Heart right ventricle (tissue), 16 donors: ENCODE measurements around the gene MRPL53. TPM values are rescaled to one million over a fixed set of nuclear protein-coding genes. Genes with fewer than 3 reads are reported as not detected.
A peak's percentile ranks its signal among the peaks of the same experiment; 100 is the strongest.

Source experiments
- ATAC-seq, 8 donors: fragments of 200-7000 bp; cut with Tn5 transposase; one replicate each; pipeline ENCODE4 v1.9.1; 2020; ENCODE audit warnings: mild to moderate bottlenecking in 8 of 8, moderate library complexity in 8 of 8, moderate number of reproducible peaks in 1 of 8
- DNase-seq, 2 donors: peaks; one replicate each; pipeline ENCODE4 v3.0.0-alpha.2; 2020
- H3K27ac ChIP-seq, 10 donors: fragments of 200-600 bp; sonication (generic) in 2 of 10; one replicate each; pipeline versions ENCODE4 v1.5.0 to v1.8.0; 2020 to 2022; ENCODE audit warnings: mild to moderate bottlenecking in 3 of 10
- H3K27me3 ChIP-seq, 7 donors: fragments of 200-600 bp; one replicate each; pipeline ENCODE4 v1.8.0; 2021 to 2022; ENCODE audit warnings: mild to moderate bottlenecking in 2 of 7
- H3K36me3 ChIP-seq, 9 donors: fragments of 200-600 bp; sonication (generic) in 1 of 9; one replicate each; pipeline versions ENCODE4 v1.5.0 to v1.8.0; 2020 to 2022; ENCODE audit warnings: mild to moderate bottlenecking in 2 of 9
- H3K4me1 ChIP-seq, 9 donors: fragments of 200-600 bp; sonication (generic) in 1 of 9; one replicate each; pipeline versions ENCODE4 v1.5.0 to v1.8.0; 2020 to 2022; ENCODE audit warnings: mild to moderate bottlenecking in 4 of 9
- H3K4me3 ChIP-seq, 10 donors: fragments of 200-600 bp; sonication (generic) in 2 of 10; one replicate each; pipeline versions ENCODE4 v1.5.0 to v1.8.0; 2020 to 2022; ENCODE audit warnings: mild to moderate bottlenecking in 7 of 10, moderate library complexity in 2 of 10
- H3K9me3 ChIP-seq, 11 donors: fragments of 200-600 bp in 10 of 11; sonication (generic) in 2 of 11; one replicate each; pipeline versions ENCODE4 v1.5.0 to v1.8.0; 2013 to 2022; ENCODE audit warnings: mild to moderate bottlenecking in 2 of 11, control low read depth in 1 of 11, moderate library complexity in 1 of 11
- CTCF ChIP-seq, 9 donors: fragments of 200-600 bp; sonication (generic) in 2 of 9; IDR thresholded peaks; one replicate each; pipeline versions ENCODE4 v1.5.0 to v1.8.0; 2021 to 2022; ENCODE audit warnings: antibody characterized with exemption in 9 of 9, mild to moderate bottlenecking in 5 of 9, moderate library complexity in 1 of 9
- WGBS, 2 donors: extraction: QIAGEN DNeasy Blood & Tissue Kit; methylation state at CpG; one replicate each; pipeline ENCODE4 v1.1.7; 2013; ENCODE audit warnings: inconsistent platforms in 1 of 2; 5-methylcytosine and 5-hydroxymethylcytosine counted together
- intact Hi-C, 10 donors: fragments of 100-400 bp; cut with DNase I; formaldehyde crosslinking; loops; one replicate each; pipeline versions ENCODE4 v1.11.1 to v1.14.2; 2022
- polyA plus RNA-seq, 2 donors: library from polyadenylated mRNA; stranded (reverse); fragments of 200-250 nt; gene quantifications; one replicate each; pipeline ENCODE4 v1.2.3, GENCODE V29; 2013
- total RNA-seq, 10 donors: library from RNA; stranded (reverse); fragmentation: NEBNext Ultra II Directional in 3 of 10; extraction: Animal tissue kit (Norgen Biotek cat#: 25700) in 3 of 10; gene quantifications; one replicate each; pipeline versions ENCODE4 v1.2.1 to v1.2.4, GENCODE V29; 2021 to 2023
- donor health status: Arrhythmogenic right ventricular cardiomyopathy.
- donor health status: ischemic (EF 13 %, LVEDD 7.1; RV severe dilation, severe dysfunction).
- donor health status: healthy with polysubstance abuse.
- donor health status: DM: no; HTN: yes; CAD: no.
- donor health status: DM: no; HTN: no; CAD: no.
- donor health status: ischemic (EF 25% LVEDD 6.9; RV normal size, moderate dysfunction).
- donor health status: ischemic (EF 25% LVEDD 5.7; RV mildly dilated, moderate dysfunction).
- donor health status: healthy.
- donor health status: DM: yes; HTN: yes; CAD: no.
- donor health status: Ischemic cardiomyopathy.
- donor health status: ischemic (EF 35%, LVEDD 5.7; RV mildly dilated, moderate dysfunction).
- donor health status: nonischemic (EF 11% LVEDD 7.7; RV severe dilation, severe dysfunction).
- donor health status: DM: yes; HTN: yes; CAD: no.
- donor health status: PGD.
- donor health status: ischemic (EF 29% LVEDD 5.4; RV normal size, mild dysfunction).
- donor health status: nonischemic (EF 23%, LVEDD 6.1; RV moderate dilation, normal function).

MRPL53 gene
- total and polyA plus RNA-seq, 12 donors: 92.3 to 188 (median 148) TPM

GRCh38 chr2:74515271-74515980 is 42.9 kb upstream of the MRPL53 start:
- DNase-seq (no peak), ATAC-seq (peak in 2 of 8 donors; percentile 9 to 15)
- no peak for TF ChIP-seq CTCF (IDR thresholded peaks at IDR 0.05)
- H3K36me3 ChIP-seq: no peaks in the 10 kb centered on the region
- H3K9me3 ChIP-seq: no peaks in the 10 kb centered on the region
- H3K4me1 ChIP-seq: peaks cover 8 to 34% (median 29%) of the 10 kb centered on the region in 9 donors
- peak overlapping the region; percentile 10 to 52 (median 44) for H3K4me3 ChIP-seq
- H3K27ac ChIP-seq: no peak overlapping the region
- intact Hi-C loops: no loop called here
- H3K27me3 ChIP-seq: peaks cover 51 to 100% (median 100%) of the 10 kb centered on the region in 7 donors
- 4 to 6% methylated on average over 60 of the region's 60 CpGs for WGBS, 2 donors

GRCh38 chr2:74514368-74515270 is 42.1 kb upstream of the MRPL53 start, which contains the start of gene TLX2:
Gene TLX2 (plus strand): TSS chr2:74514450. CDS start chr2:74514807, 357 bp downstream.
- WGBS, 2 donors: 2 to 4% methylated on average over 67 to 82 of the region's 82 CpGs
- ATAC-seq (peak in 1 of 8 donors; percentile 5), DNase-seq (no peak)
- Histone ChIP-seq H3K4me1 (peaks cover 8 to 34% (median 29%) of the 10 kb centered on the region in 9 donors), H3K27ac (no peak within 1 kb of the TSS), H3K9me3 (no peaks in the 10 kb centered on the region), H3K4me3 (peak within 1 kb of the TSS in 3 of 10 donors; percentile 14 to 51 (median 24)), H3K27me3 (peaks cover 51 to 100% (median 100%) of the 10 kb centered on the region in 7 donors), H3K36me3 (no peaks in the 10 kb centered on the region)
- TF ChIP-seq CTCF (IDR thresholded peaks at IDR 0.05): no peak
- intact Hi-C loops: no loop called here

GRCh38 chr2:74513605-74514367 is 41.3 kb upstream of the MRPL53 start:
- H3K4me1 ChIP-seq: peaks cover 8 to 34% (median 29%) of the 10 kb centered on the region in 9 donors
- no peaks in the 10 kb centered on the region for H3K36me3 ChIP-seq
- peak overlapping the region in 2 of 10 donors; percentile 14 to 24 for H3K4me3 ChIP-seq
- peaks cover 46 to 100% (median 93%) of the 10 kb centered on the region in 7 donors for H3K27me3 ChIP-seq
- WGBS, 2 donors: 2 to 6% methylated on average over 51 to 52 of the region's 52 CpGs
- H3K9me3 ChIP-seq: no peaks in the 10 kb centered on the region
- no peak for DNase-seq
- ATAC-seq: no peak
- no peak for TF ChIP-seq CTCF (IDR thresholded peaks at IDR 0.05)
- intact Hi-C loops: no loop called here
- H3K27ac ChIP-seq: no peak overlapping the region
